Transverse colon (tissue), 4 donors: ENCODE results near the gene LMCD1. TPM values are rescaled to one million over a fixed set of nuclear protein-coding genes. Genes with fewer than 3 reads are reported as not detected.

Experiments
- DNase-seq: peaks from one replicate; pipeline ENCODE4 v3.0.0-alpha.2; 2019
- H3K27ac ChIP-seq, 4 donors: fragments of 200-600 bp; sonication (generic); 2 replicates each; pipeline ENCODE4 v1.5.1; 2016 to 2018; ENCODE audit warnings: inconsistent platforms in 4 of 4
- H3K27me3 ChIP-seq: fragments of 200-600 bp; sonication (generic); 2 replicates; pipeline ENCODE4 v1.5.1; 2017; ENCODE audit warnings: inconsistent platforms
- H3K36me3 ChIP-seq, 4 donors: fragments of 200-600 bp; sonication (generic); 2 replicates each; pipeline ENCODE4 v1.5.1; 2017 to 2019; ENCODE audit warnings: inconsistent platforms in 4 of 4
- H3K4me1 ChIP-seq, 4 donors: fragments of 200-600 bp; sonication (generic); 2 replicates each; pipeline ENCODE4 v1.5.1; 2017 to 2020; ENCODE audit warnings: inconsistent platforms in 4 of 4
- H3K4me3 ChIP-seq, 4 donors: fragments of 200-600 bp; sonication (generic); 1 replicate in 1 of 4; 2 replicates in 3 of 4; pipeline versions ENCODE4 v1.5.1 to v1.6.1; 2017 to 2019; ENCODE audit warnings: inconsistent platforms in 4 of 4
- H3K9me3 ChIP-seq, 2 donors: fragments of 200-600 bp; sonication (generic); 2 replicates each; pipeline ENCODE4 v1.5.1; 2017 to 2019; ENCODE audit warnings: inconsistent platforms in 2 of 2
- CTCF ChIP-seq, 5 experiments: fragments of 200-600 bp in 3 of 5; fragments of 450-650 bp in 2 of 5; sonication (generic) in 3 of 5; IDR thresholded peaks; 1 replicate in 2 of 5; 2 replicates in 3 of 5; pipeline ENCODE4 v1.5.1; 2016 to 2017; ENCODE audit warnings: antibody characterized with exemption in 5 of 5, inconsistent platforms in 3 of 5, mild to moderate bottlenecking in 2 of 5, moderate library complexity in 1 of 5
- EP300 ChIP-seq: sonication (generic); formaldehyde crosslinking; IDR thresholded peaks from one replicate; pipeline ENCODE4 v1.6.1; 2017; ENCODE audit warnings: antibody characterized with exemption, low read depth
- POLR2A ChIP-seq: fragments of 450-650 bp; IDR thresholded peaks from one replicate; pipeline ENCODE4 v1.6.1; 2016; ENCODE audit warnings: antibody characterized with exemption, mild to moderate bottlenecking, moderate library complexity
- POLR2AphosphoS5 ChIP-seq, 3 donors: sonication (generic); formaldehyde crosslinking; IDR thresholded peaks; one replicate each; pipeline ENCODE4 v1.6.1; 2016; ENCODE audit warnings: antibody characterized with exemption in 3 of 3
- WGBS, 2 donors: methylation state at CpG; one replicate each; pipeline ENCODE4 v1.1.5; 2018; ENCODE audit warnings: low coverage in 1 of 2; 5-methylcytosine and 5-hydroxymethylcytosine counted together
- in situ Hi-C, 4 donors: fragments of 200-750 bp; cut with MboI; loops; one replicate each; pipeline versions ENCODE4 v1.15.0 to v1.15.1; 2017; ENCODE audit warnings: low sequenced_read_pairs in 3 of 4, low pct_ligation_motif_present in 1 of 4, low pct_unique_long_range_greater_than_20kb in 1 of 4
- intact Hi-C: fragments of 100-400 bp; cut with DNase I; formaldehyde crosslinking; loops from one replicate; pipeline ENCODE4 v1.15.1; 2023; ENCODE audit warnings: low total_unique reads
- total RNA-seq, 4 donors: library from RNA; depleted of rRNA; stranded (reverse); fragments of >200 nt; gene quantifications; one replicate each; pipeline ENCODE4 v1.1.0, GENCODE V29; 2016

LMCD1 gene
- total RNA-seq, 4 donors from 2014 or later: 6.7 to 26.6 (median 9.6) TPM

GRCh38 chr3:8593021-8593827 lies 91.6 kb downstream of the LMCD1 start:
- no peak for TF ChIP-seq POLR2AphosphoS5 (IDR thresholded peaks at IDR 0.05)
- no peak for TF ChIP-seq POLR2A
- no peak for TF ChIP-seq EP300
- no peak for TF ChIP-seq CTCF (IDR thresholded peaks at IDR 0.05)
- WGBS, 2 donors: 72 to 88% methylated on average over 5 to 8 of the region's 9 CpGs
- H3K36me3 ChIP-seq: no peaks in the 10 kb centered on the region
- H3K9me3 ChIP-seq: no peaks in the 10 kb centered on the region
- intact Hi-C loops (no loop called here), in situ Hi-C loops (no loop called here)
- no peak overlapping the region for H3K27ac ChIP-seq
- no peaks in the 10 kb centered on the region for H3K27me3 ChIP-seq
- no peak for DNase-seq
- H3K4me3 ChIP-seq: no peak overlapping the region
- H3K4me1 ChIP-seq: no peaks in the 10 kb centered on the region

GRCh38 chr3:8595252-8595651 lies 93.6 kb downstream of the LMCD1 start:
- Histone ChIP-seq H3K4me3 (no peak overlapping the region), H3K9me3 (no peaks in the 10 kb centered on the region), H3K4me1 (no peaks in the 10 kb centered on the region), H3K36me3 (no peaks in the 10 kb centered on the region), H3K27ac (no peak overlapping the region), H3K27me3 (no peaks in the 10 kb centered on the region)
- intact Hi-C loops: no loop called here
- TF ChIP-seq POLR2AphosphoS5 (IDR thresholded peaks at IDR 0.05): no peak
- no peak for TF ChIP-seq CTCF (IDR thresholded peaks at IDR 0.05)
- TF ChIP-seq POLR2A: no peak
- TF ChIP-seq EP300: no peak
- in situ Hi-C loops: no loop called here
- 80 to 90% methylated on average over 1 to 3 of the region's 3 CpGs for WGBS, 2 donors
- no peak for DNase-seq

- no peak for DNase-seq
- intact Hi-C loops (no loop called here), in situ Hi-C loops (no loop called here)
- TF ChIP-seq CTCF (IDR thresholded peaks at IDR 0.05) (no peak), POLR2AphosphoS5 (IDR thresholded peaks at IDR 0.05) (no peak), EP300 (no peak), POLR2A (no peak)
- Histone ChIP-seq H3K4me1 (no peaks in the 10 kb centered on the region), H3K4me3 (no peak overlapping the region), H3K27me3 (no peaks in the 10 kb centered on the region), H3K27ac (no peak overlapping the region), H3K9me3 (no peaks in the 10 kb centered on the region), H3K36me3 (no peaks in the 10 kb centered on the region)
- WGBS, 2 donors: 90% methylated on average over 9 of the region's 9 CpGs; no CpG with 5 or more reads in 1 of the 2 donors
These were observed 94.1 kb downstream of the LMCD1 start for GRCh38 chr3:8595695-8596115.

GRCh38 chr3:8596321-8597218 lies 94.9 kb downstream of the LMCD1 start:
- no peak for DNase-seq
- Histone ChIP-seq H3K27ac (no peak overlapping the region), H3K4me3 (no peak overlapping the region), H3K27me3 (no peaks in the 10 kb centered on the region), H3K36me3 (no peaks in the 10 kb centered on the region), H3K9me3 (no peaks in the 10 kb centered on the region), H3K4me1 (no peaks in the 10 kb centered on the region)
- in situ Hi-C loops (no loop called here), intact Hi-C loops (no loop called here)
- WGBS, 2 donors: 83 to 89% methylated on average over 6 to 18 of the region's 18 CpGs
- TF ChIP-seq POLR2AphosphoS5 (IDR thresholded peaks at IDR 0.05) (no peak), EP300 (no peak), POLR2A (no peak), CTCF (IDR thresholded peaks at IDR 0.05) (no peak)
